GM10266 (cell line): ENCODE data around the gene STYX.

Experiments used
- DNase-seq: peaks from one replicate; pipeline ENCODE4 v3.0.0; 2012; ENCODE audit errors: extremely low spot score
- TF ChIP-seq, protein P1 (sequence below): IDR thresholded peaks from 2 replicates; pipeline ENCODE4 v1.5.1; 2012; ENCODE audit warnings: mild to moderate bottlenecking, low read depth; ENCODE audit not compliant: control insufficient read depth, insufficient read depth; ENCODE audit errors: missing control alignments

Gene STYX

DNA sequence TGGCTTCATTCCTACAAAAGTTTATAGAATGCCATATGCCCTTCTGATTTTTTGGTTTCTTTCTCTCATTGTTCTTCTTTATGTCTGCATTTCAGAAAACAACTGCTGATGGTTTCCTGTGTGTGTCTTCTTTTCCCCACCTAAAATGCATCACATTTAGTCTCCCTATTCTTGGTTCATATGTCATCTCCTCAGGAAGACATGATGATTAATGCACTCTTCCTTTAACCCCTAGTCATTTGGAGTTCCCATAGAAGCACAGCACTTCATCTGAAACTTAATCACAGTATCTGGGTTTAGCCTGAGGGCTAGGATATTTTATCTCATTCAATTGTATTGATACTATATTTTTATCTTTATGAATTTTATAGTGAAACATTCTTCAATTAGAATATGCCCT lies 39.9 kb downstream of the STYX start:
- no peak for DNase-seq
- TF ChIP-seq, protein P1, sequence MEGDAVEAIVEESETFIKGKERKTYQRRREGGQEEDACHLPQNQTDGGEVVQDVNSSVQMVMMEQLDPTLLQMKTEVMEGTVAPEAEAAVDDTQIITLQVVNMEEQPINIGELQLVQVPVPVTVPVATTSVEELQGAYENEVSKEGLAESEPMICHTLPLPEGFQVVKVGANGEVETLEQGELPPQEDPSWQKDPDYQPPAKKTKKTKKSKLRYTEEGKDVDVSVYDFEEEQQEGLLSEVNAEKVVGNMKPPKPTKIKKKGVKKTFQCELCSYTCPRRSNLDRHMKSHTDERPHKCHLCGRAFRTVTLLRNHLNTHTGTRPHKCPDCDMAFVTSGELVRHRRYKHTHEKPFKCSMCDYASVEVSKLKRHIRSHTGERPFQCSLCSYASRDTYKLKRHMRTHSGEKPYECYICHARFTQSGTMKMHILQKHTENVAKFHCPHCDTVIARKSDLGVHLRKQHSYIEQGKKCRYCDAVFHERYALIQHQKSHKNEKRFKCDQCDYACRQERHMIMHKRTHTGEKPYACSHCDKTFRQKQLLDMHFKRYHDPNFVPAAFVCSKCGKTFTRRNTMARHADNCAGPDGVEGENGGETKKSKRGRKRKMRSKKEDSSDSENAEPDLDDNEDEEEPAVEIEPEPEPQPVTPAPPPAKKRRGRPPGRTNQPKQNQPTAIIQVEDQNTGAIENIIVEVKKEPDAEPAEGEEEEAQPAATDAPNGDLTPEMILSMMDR, result no peak

DNA sequence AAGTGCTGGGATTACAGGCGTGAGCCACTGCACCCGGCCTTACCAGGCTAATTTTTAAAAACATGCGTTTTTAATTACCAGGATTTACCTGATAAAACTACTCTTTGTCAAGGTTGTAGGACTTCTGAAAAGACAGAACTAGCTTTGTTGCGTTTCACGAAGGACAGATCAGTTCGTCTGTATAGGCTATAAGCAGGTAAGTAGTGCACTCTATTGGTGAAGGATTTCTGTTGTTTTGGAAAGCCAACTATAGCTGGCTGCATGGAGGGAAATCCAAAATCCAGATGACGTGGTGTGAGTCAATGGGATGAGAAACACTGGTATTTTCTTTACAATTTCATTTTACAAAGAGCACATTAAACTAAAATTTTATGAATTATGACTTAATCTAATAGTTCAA lies 46.9 kb downstream of the STYX start:
- DNase-seq, result no peak
- TF ChIP-seq, protein P1, result no peak

DNA sequence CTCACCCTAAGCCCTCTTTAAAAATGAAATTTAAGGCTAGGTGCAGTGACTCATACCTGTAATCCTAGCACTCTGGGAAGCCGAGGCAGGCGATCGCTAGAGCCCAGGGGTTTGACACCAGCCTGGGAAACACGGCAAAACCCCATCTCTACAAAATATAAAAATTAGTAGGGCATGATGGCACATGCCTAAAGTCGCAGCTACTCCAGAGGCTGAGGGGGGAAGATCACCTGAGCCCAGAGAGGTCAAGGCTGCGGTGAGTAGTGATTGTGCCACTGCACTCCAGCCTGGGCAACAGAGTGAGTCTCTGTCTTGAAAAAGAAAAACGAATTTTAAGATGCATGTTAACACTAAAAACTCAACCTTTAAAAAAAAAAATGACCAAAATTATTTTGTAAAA lies 48.7 kb downstream of the STYX start:
- DNase-seq, result no peak
- TF ChIP-seq, protein P1, result no peak

DNA sequence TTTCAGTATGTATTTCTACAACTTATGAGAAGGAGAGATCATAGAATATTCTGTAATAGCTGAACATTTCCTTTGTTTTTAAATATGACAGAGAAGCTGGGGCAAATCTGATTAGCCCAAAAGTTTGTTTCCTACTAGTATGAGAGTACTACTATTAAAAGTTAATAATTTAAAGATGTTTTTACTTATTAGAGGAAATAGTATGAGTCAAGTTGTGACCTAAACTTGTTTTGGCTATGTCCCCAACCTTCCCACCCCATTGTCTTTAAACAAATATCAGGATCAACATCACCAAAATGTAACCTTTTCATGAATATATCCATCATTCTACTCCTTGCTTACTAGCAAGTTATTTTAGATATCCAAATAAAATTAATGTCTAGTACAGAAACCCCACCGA lies 50.9 kb downstream of the STYX start:
- no peak for DNase-seq
- TF ChIP-seq, protein P1, result no peak

DNA sequence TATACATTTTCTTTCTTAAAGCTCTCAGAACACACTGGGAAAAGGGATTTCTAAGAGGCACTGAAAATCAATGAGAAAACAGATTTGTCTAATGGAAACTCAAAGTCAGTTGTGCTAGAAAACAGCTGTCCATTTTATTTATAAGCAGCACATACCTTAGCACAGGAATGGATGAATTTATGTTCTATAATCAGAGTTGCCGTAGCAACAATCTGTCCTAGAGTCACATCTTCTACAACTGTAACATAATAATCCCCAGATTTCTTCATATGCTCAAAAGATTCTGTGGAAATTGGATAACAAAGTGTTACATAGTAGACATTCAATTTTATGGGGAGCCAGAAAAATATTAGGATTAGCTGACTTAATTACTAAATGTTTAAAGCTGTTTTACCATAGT lies 51.7 kb downstream of the STYX start:
- DNase-seq, result no peak
- TF ChIP-seq, protein P1, result no peak

DNA sequence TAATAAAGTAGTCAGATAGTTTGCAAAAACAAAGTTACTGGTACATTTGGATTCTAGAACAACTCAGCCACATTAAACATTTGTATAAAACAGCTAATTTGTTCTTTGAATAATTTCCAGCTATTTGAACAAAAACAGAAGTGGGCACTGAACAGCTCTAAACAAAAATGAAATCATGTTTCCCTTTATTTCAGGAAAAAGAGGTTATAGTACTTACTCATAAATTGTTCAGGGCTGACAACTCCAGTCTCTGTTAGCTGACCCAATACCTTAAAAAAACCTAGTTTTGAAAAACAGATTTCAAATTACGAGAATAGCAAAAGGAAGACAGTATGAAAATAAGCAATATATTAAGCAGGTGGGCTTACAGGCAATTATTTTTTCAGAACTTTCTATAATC lies 53.2 kb downstream of the STYX start:
- DNase-seq, result no peak
- TF ChIP-seq, protein P1, result no peak

DNA sequence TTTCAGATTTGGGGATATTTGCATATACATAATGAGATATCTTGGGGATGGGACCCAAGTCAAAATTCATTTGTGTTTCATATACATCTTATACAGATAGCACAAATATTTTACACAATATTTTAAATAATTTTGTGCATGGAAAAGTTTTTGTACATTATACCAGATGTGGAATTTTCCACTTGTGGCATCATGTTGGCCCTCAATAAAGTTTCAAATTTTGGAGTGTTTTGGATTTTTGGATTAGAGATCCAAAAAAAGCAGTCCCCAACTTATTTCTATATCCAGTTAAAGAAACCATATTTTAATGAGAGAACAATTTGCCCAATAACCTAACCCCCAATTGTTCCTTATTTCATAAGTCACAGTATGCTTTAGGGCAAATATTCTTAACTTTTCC lies 56.9 kb downstream of the STYX start:
- TF ChIP-seq, protein P1, result no peak
- no peak for DNase-seq
